GM12874 (cell line): ENCODE results near the gene FUOM.

ENCODE experiments used
- CTCF ChIP-seq: IDR thresholded peaks from 2 replicates; pipeline ENCODE4 v1.5.1; 2011; ENCODE audit warnings: low read depth, mild to moderate bottlenecking, control low read depth, low read length, moderate library complexity; ENCODE audit not compliant: insufficient read depth

FUOM gene

GRCh38 chr10:133310789-133311188 lies 47.0 kb downstream of the FUOM start:
- TF ChIP-seq CTCF = no peak

DNA sequence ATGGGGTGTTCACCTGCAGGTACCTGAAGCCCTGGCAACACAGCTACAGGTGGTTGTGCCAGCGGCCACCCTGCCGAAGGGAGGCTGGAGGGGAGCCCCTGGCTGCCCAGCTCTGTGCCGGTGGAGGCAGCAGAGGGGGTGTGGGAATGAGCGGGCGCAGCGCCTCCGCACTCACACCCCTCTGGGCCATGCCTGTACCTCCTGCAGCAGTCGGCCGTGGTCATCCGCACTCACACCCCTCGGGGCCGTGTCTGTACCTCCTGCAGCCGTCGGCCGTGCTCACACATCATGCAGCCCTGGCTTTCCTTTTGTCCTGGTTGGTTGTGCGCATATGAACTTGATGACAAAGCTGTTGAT lies 47.4 kb downstream of the FUOM start:
- no peak for TF ChIP-seq CTCF

DNA sequence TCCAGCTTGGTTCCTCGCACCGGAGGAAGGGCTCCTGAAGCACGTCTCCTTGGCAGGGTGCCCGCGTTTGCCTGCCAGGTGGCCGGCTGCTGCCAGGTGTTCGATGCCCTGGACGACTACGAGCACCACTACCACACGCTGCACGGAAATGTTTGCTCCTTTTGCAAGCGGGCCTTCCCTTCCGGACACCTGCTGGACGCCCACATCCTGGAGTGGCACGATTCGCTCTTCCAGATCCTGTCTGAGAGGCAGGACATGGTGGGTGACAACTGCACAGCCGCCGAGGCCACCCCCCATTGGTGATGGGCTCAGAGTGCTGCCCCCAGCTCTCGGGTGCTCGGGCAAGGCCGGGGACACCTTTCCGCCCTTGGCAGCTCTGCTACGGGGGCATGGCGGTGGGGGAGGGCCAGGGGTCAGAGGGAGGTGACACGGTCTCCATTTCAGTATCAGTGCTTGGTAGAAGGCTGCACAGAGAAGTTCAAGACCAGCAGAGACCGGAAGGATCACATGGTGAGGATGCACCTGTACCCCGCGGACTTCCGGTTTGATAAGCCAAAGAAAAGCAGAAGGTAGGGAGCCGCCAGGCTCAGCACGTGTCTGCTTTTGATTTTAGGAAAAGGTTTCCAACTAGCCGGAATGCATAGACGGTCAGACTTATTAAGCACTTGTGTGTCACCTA lies 48.0 kb downstream of the FUOM start:
- TF ChIP-seq CTCF = no peak

DNA sequence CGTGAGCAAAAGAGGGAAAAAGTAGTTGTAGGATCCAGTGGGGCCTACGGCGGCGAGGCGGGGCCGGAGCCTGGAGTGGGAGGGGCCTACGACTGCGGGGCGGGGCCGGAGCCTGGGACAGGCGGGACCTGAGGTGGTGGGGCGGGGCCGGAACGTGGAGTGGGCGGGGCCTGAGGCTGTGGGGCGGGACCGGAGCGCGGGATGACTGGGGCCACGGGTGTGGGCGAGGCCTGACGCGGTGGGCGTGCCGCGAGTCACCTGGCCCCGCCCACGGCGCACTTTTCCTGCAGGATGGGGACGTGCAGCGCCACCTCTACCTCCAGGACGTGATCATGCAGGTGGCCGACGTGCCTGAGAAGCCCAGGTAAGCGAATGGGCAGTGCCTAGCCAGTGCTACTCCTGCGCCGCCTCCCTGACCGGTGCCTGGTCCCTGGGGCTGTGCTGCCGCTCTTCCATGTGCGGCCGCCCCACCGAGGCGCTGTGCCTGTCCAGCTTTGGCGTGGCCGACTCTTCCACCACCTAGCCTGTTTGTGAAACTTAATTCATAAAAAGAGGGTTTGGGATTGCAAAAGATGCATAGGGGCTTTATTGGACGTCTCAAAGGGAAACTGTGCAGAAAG lies 48.6 kb downstream of the FUOM start:
- TF ChIP-seq CTCF = no peak

GRCh38 chr10:133308421-133309099 lies 49.3 kb downstream of the FUOM start, which contains the start of the genes TUBGCP2 and ZNF511:
TSS of gene TUBGCP2 (minus strand) at chr10:133308872. CDS start at chr10:133302941, 5,931 bp downstream.
TSS of gene ZNF511 (plus strand) at chr10:133308914. CDS start at chr10:133308944, 30 bp downstream.
- peak; percentile 24 for TF ChIP-seq CTCF

DNA sequence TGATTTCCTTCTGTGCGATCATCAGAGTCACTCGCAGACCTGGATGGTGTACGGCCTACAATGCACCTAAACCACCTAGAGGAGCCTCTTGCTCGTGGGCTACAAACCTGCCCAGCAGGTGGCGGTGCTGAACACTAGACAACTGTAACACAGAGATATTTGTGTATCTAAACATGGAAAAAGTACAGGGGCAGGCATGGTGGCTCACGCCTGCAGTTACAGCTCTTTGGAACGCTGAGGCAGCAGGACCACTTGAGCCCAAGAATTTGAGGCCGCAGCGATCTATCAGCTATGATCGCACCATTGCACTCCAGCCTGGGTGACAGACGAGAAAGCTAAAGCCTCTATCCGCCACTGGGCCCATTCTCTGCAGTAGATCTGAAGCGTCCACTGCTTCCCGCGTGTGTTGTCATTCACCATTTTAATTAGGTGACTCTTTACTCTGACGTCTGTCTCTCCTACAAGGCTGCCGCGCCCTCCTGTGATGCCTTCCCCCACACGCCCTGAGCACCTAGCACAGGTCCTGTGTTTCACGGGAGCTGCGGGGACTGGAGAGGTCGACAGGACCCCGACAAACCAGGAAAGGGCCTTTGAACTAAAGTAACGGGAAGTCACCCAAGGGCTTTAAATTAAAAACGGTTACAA lies 49.9 kb downstream of the FUOM start:
- peak; percentile 87 for TF ChIP-seq CTCF

- TF ChIP-seq CTCF = no peak
Measured at GRCh38 chr10:133306941-133307379, 50.9 kb downstream of the FUOM start.
